IMR-90 (cell line): ENCODE results near the gene TNRC18.

Source experiments
- MXI1 ChIP-seq: IDR thresholded peaks from 2 replicates; pipeline ENCODE4 v1.6.1; 2012; ENCODE audit warnings: low read depth, mild to moderate bottlenecking, low read length, moderate library complexity, borderline replicate concordance
- NFE2L2 ChIP-seq: fragments of 150-350 bp; IDR thresholded peaks from 2 replicates; pipeline ENCODE4 v1.6.1; 2016; ENCODE audit warnings: low read depth, mild to moderate bottlenecking, low read length
- POLR2A ChIP-seq: IDR thresholded peaks from 2 replicates; pipeline ENCODE4 v1.6.1; 2012; ENCODE audit warnings: mild to moderate bottlenecking, low read depth, low read length
- RCOR1 ChIP-seq: IDR thresholded peaks from 2 replicates; pipeline ENCODE4 v1.6.1; 2012; ENCODE audit warnings: mild to moderate bottlenecking, low read length, improper control_type of control experiment; ENCODE audit not compliant: insufficient replicate concordance
- RFX5 ChIP-seq: IDR thresholded peaks from 2 replicates; pipeline ENCODE4 v1.8.0; 2012; ENCODE audit warnings: low read depth, mild to moderate bottlenecking, low read length, moderate library complexity
- TF ChIP-seq, protein P1 (sequence below): conservative IDR thresholded peaks from 2 replicates; pipeline ENCODE4 v1.5.1; 2012; ENCODE audit warnings: mild to moderate bottlenecking, low read depth, low read length, improper control_type of control experiment
- TF ChIP-seq, protein P2 (sequence below): fragments of 150-350 bp; IDR thresholded peaks from 2 replicates; pipeline ENCODE4 v1.6.1; 2017; ENCODE audit warnings: mild to moderate bottlenecking, antibody characterized with exemption, low read length, low read depth

DNA sequence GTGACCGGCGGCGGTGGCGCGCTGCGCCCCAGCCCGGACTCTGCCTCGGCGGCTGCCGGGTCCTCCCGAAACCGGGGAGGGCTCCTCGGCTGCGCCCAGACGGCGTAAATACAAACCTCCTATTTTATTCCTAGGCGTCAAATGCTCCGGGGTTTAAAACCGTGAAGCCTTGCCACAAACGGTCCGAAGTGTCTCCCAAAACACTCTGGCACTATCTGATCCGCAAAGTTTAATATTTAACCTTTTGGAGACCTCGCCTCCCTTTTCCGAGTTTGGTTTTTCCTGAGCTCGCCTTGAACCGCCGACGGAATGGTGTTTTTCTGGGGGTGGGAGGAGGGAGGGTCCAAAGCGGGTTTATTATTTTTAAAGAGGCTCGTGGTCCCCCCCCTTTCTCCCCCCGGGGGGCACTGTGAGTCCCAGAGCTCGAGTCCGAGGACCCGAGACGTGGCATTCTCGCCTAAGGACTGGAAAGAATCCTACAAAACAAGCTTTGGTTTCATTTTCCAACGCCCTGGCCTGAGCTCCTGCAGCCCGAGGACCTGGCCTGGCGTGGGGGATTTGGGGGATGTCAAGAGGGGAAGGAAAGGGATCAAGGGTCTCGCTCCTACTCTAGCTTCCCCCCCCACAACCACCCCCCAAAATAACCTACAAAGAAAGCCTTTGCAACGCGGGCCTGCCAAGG is 1.8 kb downstream of the TNRC18 start:
- TF ChIP-seq, protein P1, sequence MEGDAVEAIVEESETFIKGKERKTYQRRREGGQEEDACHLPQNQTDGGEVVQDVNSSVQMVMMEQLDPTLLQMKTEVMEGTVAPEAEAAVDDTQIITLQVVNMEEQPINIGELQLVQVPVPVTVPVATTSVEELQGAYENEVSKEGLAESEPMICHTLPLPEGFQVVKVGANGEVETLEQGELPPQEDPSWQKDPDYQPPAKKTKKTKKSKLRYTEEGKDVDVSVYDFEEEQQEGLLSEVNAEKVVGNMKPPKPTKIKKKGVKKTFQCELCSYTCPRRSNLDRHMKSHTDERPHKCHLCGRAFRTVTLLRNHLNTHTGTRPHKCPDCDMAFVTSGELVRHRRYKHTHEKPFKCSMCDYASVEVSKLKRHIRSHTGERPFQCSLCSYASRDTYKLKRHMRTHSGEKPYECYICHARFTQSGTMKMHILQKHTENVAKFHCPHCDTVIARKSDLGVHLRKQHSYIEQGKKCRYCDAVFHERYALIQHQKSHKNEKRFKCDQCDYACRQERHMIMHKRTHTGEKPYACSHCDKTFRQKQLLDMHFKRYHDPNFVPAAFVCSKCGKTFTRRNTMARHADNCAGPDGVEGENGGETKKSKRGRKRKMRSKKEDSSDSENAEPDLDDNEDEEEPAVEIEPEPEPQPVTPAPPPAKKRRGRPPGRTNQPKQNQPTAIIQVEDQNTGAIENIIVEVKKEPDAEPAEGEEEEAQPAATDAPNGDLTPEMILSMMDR: no peak
- TF ChIP-seq POLR2A (0 out of 2 replicates have a peak, but pooled peaks have one; percentile 22), RCOR1 (no peak), MXI1 (no peak), RFX5 (no peak), NFE2L2 (no peak)
- TF ChIP-seq, protein P2, sequence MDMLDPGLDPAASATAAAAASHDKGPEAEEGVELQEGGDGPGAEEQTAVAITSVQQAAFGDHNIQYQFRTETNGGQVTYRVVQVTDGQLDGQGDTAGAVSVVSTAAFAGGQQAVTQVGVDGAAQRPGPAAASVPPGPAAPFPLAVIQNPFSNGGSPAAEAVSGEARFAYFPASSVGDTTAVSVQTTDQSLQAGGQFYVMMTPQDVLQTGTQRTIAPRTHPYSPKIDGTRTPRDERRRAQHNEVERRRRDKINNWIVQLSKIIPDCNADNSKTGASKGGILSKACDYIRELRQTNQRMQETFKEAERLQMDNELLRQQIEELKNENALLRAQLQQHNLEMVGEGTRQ: no peak
